WERI-Rb-1 (cell line): ENCODE data around the gene MTPN.

Source experiments
- DNase-seq: peaks from one replicate; pipeline ENCODE4 v3.0.0-alpha.2; 2020
- H3K27ac ChIP-seq: fragments of 250-450 bp; sonication (Bioruptor Pico); 2 replicates; pipeline ENCODE4 v1.5.1; 2020; ENCODE audit warnings: mild to moderate bottlenecking, moderate library complexity
- H3K27me3 ChIP-seq: fragments of 250-450 bp; sonication (Bioruptor Pico); 2 replicates; pipeline ENCODE4 v1.5.1; 2021; ENCODE audit warnings: mild to moderate bottlenecking, low read depth, moderate library complexity; ENCODE audit not compliant: insufficient read depth, severe bottlenecking
- H3K36me3 ChIP-seq: fragments of 250-450 bp; sonication (Bioruptor Pico); 2 replicates; pipeline ENCODE4 v1.5.1; 2020; ENCODE audit warnings: mild to moderate bottlenecking, moderate library complexity
- H3K4me3 ChIP-seq: 2 replicates; pipeline ENCODE4 v1.5.1; 2011; ENCODE audit warnings: low read depth, mild to moderate bottlenecking, control low read depth, low read length
- H3K9me3 ChIP-seq: fragments of 250-450 bp; sonication (Bioruptor Pico); 2 replicates; pipeline ENCODE4 v1.5.1; 2021; ENCODE audit warnings: mild to moderate bottlenecking, moderate library complexity; ENCODE audit not compliant: severe bottlenecking
- TF ChIP-seq, protein P1 (sequence below): IDR thresholded peaks from 2 replicates; pipeline ENCODE4 v1.5.1; 2011; ENCODE audit warnings: low read depth, mild to moderate bottlenecking, control low read depth, inconsistent platforms, low read length

Gene MTPN

GRCh38 chr7:135910393-135911036 is 66.6 kb downstream of the MTPN start:
- no peaks in the 10 kb centered on the region for H3K9me3 ChIP-seq
- no peaks in the 10 kb centered on the region for H3K36me3 ChIP-seq
- peak overlapping the region; percentile 22 for H3K27ac ChIP-seq
- TF ChIP-seq, protein P1, sequence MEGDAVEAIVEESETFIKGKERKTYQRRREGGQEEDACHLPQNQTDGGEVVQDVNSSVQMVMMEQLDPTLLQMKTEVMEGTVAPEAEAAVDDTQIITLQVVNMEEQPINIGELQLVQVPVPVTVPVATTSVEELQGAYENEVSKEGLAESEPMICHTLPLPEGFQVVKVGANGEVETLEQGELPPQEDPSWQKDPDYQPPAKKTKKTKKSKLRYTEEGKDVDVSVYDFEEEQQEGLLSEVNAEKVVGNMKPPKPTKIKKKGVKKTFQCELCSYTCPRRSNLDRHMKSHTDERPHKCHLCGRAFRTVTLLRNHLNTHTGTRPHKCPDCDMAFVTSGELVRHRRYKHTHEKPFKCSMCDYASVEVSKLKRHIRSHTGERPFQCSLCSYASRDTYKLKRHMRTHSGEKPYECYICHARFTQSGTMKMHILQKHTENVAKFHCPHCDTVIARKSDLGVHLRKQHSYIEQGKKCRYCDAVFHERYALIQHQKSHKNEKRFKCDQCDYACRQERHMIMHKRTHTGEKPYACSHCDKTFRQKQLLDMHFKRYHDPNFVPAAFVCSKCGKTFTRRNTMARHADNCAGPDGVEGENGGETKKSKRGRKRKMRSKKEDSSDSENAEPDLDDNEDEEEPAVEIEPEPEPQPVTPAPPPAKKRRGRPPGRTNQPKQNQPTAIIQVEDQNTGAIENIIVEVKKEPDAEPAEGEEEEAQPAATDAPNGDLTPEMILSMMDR = no peak
- DNase-seq = no peak
- no peaks in the 10 kb centered on the region for H3K27me3 ChIP-seq
- no peak overlapping the region for H3K4me3 ChIP-seq

DNA sequence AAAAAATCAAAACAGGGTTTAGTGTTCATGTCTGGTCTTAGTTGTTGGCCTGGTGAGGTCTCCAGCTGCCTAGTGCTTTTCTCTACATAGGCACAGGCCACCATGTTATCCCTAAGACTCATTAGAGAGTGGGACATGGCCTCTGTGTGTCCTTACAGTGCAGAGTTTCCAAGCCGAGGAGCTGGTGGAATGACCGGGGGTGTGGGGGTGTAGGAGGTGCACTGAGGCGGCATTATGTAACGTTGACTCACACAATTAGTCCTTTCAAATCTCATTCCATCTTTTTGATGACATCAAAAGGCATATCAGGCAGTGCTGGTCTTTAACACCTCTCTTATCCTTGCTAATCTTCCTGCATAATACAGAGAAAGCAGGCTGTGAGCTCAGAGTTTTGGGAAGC is 71.3 kb downstream of the MTPN start:
- peak; percentile 33 for DNase-seq
- Histone ChIP-seq H3K4me3 (no peak overlapping the region), H3K27ac (peak overlapping the region; percentile 57), H3K9me3 (no peaks in the 10 kb centered on the region), H3K27me3 (no peaks in the 10 kb centered on the region), H3K36me3 (no peaks in the 10 kb centered on the region)
- TF ChIP-seq, protein P1 = no peak

GRCh38 chr7:135905355-135905754 is 71.8 kb downstream of the MTPN start:
- H3K9me3 ChIP-seq = no peaks in the 10 kb centered on the region
- no peak overlapping the region for H3K4me3 ChIP-seq
- TF ChIP-seq, protein P1 = no peak
- DNase-seq = no peak
- H3K27me3 ChIP-seq = no peaks in the 10 kb centered on the region
- H3K36me3 ChIP-seq = no peaks in the 10 kb centered on the region
- no peak overlapping the region; the same call in 1 of the 2 replicates for H3K27ac ChIP-seq

GRCh38 chr7:135904282-135904681 is 72.9 kb downstream of the MTPN start:
- TF ChIP-seq, protein P1 = no peak
- Histone ChIP-seq H3K9me3 (no peaks in the 10 kb centered on the region), H3K27me3 (no peaks in the 10 kb centered on the region), H3K27ac (no peak overlapping the region), H3K4me3 (no peak overlapping the region), H3K36me3 (no peaks in the 10 kb centered on the region)
- no peak for DNase-seq

DNA sequence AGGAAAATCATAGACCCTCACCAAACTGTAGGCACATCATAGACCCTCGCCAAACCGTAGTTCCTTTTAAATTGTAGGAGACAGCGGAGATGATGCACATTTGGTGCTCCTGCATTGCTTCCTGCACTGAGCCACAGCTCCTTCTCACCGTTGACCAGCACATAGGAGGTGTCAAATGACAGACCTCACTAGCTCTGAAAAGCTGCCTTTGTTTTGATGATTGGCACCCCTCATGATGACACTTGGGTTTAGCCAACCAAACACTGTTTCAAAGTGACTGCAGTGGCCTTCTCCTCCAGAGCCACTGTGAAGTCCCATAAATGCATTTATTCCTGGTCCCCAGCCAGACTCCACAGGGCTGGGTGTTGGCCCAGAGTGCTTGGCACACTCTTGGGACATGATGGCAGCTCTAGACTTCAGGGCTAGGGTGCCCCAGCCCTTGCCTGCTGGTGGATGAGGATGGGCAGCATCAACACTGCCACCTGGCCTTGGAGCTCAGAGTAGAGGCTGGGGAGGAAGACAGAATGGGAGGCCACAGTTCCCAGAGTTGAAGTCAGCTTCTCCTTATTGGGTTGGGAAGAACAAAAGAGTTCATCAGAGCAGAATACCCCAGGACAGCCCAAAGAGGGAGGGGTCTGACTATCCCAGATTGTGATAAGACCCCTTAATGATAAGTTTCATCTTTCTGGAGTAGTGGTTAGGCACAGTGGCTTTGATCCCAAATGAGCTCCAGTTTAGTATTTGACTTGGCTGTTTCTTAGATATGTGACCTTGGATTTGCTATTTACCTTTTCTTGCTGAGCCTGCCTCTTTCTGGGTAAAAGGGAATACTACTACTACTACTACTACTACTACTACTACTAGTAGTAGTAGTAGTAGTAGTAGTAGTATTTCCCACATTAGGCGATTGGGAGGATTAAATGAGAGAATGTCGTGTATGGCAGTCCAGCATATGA is 75.3 kb downstream of the MTPN start:
- Histone ChIP-seq H3K4me3 (no peak overlapping the region), H3K27me3 (no peaks in the 10 kb centered on the region), H3K27ac (no peak overlapping the region), H3K9me3 (no peaks in the 10 kb centered on the region), H3K36me3 (no peaks in the 10 kb centered on the region)
- no peak for DNase-seq
- TF ChIP-seq, protein P1 = no peak
